Thyroid gland (tissue), 4 donors: ENCODE data around the gene TMEM170B. TPM values are rescaled to one million over a fixed set of nuclear protein-coding genes. Genes with fewer than 3 reads are reported as not detected.

Experiments
- DNase-seq, 2 donors: peaks; one replicate each; pipeline ENCODE4 v3.0.0-alpha.2; 2019
- H3K27ac ChIP-seq, 3 donors: fragments of 200-600 bp; sonication (generic); 1 replicate in 2 of 3; 2 replicates in 1 of 3; pipeline ENCODE4 v1.5.1; 2016 to 2019; ENCODE audit warnings: mild to moderate bottlenecking in 1 of 3, moderate library complexity in 1 of 3
- H3K27me3 ChIP-seq: fragments of 200-600 bp; sonication (generic); one replicate; pipeline ENCODE4 v1.5.1; 2019
- H3K36me3 ChIP-seq, 2 donors: fragments of 200-600 bp; sonication (generic); one replicate each; pipeline ENCODE4 v1.5.1; 2016 to 2019
- H3K4me1 ChIP-seq, 2 donors: fragments of 200-600 bp; sonication (generic); one replicate each; pipeline ENCODE4 v1.5.1; 2017 to 2019
- H3K4me3 ChIP-seq, 3 donors: fragments of 200-600 bp; sonication (generic); replicated peaks in 1 of 3; 1 replicate in 2 of 3; 2 replicates in 1 of 3; pipeline ENCODE4 v1.5.1; 2016; ENCODE audit warnings: mild to moderate bottlenecking in 1 of 3
- H3K9me3 ChIP-seq: fragments of 200-600 bp; sonication (generic); one replicate; pipeline ENCODE4 v1.5.1; 2017
- POLR2A ChIP-seq, 2 donors: fragments of 450-650 bp; IDR thresholded peaks; one replicate each; pipeline ENCODE4 v1.6.1; 2017; ENCODE audit warnings: antibody characterized with exemption in 2 of 2, mild to moderate bottlenecking in 2 of 2, moderate library complexity in 1 of 2
- WGBS, 2 donors: methylation state at CpG; one replicate each; pipeline ENCODE4 v1.1.5; 2017; 5-methylcytosine and 5-hydroxymethylcytosine counted together
- intact Hi-C: fragments of 100-400 bp; cut with DNase I; formaldehyde crosslinking; loops from one replicate; pipeline ENCODE4 v1.15.1; 2023
- total RNA-seq, 4 donors: library from RNA; depleted of rRNA; stranded (reverse); fragments of >200 nt; gene quantifications; one replicate each; pipeline ENCODE4 v1.2.3, GENCODE V29; 2016
- TF ChIP-seq, protein P1 (sequence below), 6 experiments: fragments of 200-600 bp in 3 of 6; fragments of 450-650 bp in 3 of 6; sonication (generic) in 3 of 6; IDR thresholded peaks; one replicate each; pipeline ENCODE4 v1.5.1; 2016 to 2019; ENCODE audit warnings: antibody characterized with exemption in 6 of 6, mild to moderate bottlenecking in 2 of 6, inconsistent platforms in 1 of 6, moderate library complexity in 1 of 6

TMEM170B gene
- total RNA-seq, 4 donors from 2014 or later = 6.6 to 12.7 (median 7.7) TPM

DNA sequence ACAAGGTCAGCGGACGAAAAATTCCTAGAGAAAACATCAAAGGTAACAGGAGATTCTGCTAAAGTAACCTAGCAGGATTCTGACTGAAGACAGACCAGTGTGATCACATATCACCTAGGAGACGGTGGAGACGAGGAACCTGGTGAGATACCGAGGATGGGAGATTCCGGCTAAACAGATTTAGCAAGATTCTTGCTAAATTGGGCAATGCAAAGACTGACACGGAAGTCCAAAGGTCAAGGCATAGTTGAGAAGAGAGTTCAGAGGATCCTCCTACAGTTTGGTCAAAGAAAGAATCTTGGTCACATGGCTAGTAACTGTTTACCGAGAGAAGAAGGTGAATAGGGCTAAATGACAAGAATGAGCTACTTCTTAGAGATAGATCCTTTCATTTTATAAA lies 61.1 kb downstream of the TMEM170B start:
- no peak overlapping the region for H3K4me3 ChIP-seq
- TF ChIP-seq POLR2A (IDR thresholded peaks at IDR 0.05) = no peak
- TF ChIP-seq, protein P1, sequence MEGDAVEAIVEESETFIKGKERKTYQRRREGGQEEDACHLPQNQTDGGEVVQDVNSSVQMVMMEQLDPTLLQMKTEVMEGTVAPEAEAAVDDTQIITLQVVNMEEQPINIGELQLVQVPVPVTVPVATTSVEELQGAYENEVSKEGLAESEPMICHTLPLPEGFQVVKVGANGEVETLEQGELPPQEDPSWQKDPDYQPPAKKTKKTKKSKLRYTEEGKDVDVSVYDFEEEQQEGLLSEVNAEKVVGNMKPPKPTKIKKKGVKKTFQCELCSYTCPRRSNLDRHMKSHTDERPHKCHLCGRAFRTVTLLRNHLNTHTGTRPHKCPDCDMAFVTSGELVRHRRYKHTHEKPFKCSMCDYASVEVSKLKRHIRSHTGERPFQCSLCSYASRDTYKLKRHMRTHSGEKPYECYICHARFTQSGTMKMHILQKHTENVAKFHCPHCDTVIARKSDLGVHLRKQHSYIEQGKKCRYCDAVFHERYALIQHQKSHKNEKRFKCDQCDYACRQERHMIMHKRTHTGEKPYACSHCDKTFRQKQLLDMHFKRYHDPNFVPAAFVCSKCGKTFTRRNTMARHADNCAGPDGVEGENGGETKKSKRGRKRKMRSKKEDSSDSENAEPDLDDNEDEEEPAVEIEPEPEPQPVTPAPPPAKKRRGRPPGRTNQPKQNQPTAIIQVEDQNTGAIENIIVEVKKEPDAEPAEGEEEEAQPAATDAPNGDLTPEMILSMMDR (IDR thresholded peaks at IDR 0.05) = no peak
- no peak for DNase-seq
- H3K36me3 ChIP-seq = no peaks in the 10 kb centered on the region
- intact Hi-C loops = no loop called here
- WGBS, 2 donors = 72 to 80% methylated on average over 8 of the region's 8 CpGs
- no peaks in the 10 kb centered on the region for H3K9me3 ChIP-seq
- no peak overlapping the region for H3K27ac ChIP-seq
- no peaks in the 10 kb centered on the region for H3K27me3 ChIP-seq
- no peaks in the 10 kb centered on the region for H3K4me1 ChIP-seq

DNA sequence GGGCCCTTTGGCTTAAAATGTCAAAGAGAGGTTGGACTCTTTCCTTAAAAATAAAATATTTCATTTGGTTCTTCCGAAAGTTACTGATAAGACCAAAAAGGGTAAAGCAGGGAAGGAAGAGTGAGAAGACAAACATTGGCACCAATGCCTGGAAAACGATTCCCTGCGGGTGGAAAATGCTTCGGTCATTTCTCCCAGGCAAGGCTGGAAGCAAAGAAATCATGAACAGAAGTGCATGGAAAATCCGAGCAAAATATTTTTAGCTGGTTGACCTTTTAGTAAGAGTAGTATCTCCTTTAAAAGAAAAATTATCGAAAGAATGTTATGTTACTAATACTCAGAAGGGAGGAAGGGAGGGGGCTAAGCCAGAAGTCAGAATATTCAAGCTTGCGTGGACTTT lies 62.7 kb downstream of the TMEM170B start:
- Histone ChIP-seq H3K27ac (no peak overlapping the region), H3K27me3 (no peaks in the 10 kb centered on the region), H3K4me1 (peaks cover 0 to 4% of the 10 kb centered on the region in 2 donors), H3K36me3 (no peaks in the 10 kb centered on the region), H3K4me3 (no peak overlapping the region), H3K9me3 (no peaks in the 10 kb centered on the region)
- WGBS, 2 donors = 69 to 77% methylated on average over 7 of the region's 7 CpGs
- intact Hi-C loops = no loop called here
- DNase-seq = no peak
- TF ChIP-seq POLR2A (IDR thresholded peaks at IDR 0.05) = no peak
- TF ChIP-seq, protein P1 (IDR thresholded peaks at IDR 0.05) = no peak

DNA sequence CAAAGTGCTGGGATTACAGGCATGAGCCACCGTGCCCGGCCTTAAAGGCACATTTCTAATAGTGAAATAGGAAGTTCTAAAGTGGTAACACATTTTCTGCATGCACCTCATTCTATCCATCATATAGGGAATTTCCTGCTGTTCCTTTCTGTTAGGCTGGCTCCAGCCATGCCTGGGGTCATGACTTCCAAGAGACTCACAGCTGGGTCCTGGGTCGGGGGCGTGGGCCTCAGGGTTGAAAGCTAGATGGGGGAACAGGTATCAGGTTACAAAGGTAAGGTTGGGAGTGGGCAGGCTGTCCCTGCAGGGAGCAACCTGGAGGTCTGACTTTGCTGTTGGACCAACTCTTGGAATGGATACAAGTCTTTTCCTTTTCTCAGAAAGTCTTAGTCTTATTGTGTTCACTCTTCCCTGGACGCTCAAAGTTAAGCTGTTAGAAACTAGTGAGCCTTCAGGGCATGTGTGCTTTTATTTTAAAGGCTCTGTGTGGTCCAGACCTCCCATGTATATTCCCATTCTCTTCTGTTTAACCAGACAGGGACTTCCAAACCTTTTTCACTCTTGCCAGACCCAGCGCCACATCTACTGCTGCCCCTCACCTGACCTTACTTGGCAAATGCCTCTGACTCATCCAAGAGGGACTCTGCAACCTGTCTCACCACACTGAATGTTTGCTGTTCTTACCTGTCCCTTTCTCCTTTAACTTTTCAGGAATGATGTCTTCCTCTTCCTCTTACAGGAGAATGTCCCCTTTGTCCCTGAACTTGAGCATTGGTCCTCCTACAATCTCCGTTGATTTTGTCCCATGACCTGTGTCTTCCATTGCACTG lies 64.4 kb downstream of the TMEM170B start:
- intact Hi-C loops = no loop called here
- no peak for TF ChIP-seq POLR2A (IDR thresholded peaks at IDR 0.05)
- TF ChIP-seq, protein P1 (IDR thresholded peaks at IDR 0.05) = no peak

DNA sequence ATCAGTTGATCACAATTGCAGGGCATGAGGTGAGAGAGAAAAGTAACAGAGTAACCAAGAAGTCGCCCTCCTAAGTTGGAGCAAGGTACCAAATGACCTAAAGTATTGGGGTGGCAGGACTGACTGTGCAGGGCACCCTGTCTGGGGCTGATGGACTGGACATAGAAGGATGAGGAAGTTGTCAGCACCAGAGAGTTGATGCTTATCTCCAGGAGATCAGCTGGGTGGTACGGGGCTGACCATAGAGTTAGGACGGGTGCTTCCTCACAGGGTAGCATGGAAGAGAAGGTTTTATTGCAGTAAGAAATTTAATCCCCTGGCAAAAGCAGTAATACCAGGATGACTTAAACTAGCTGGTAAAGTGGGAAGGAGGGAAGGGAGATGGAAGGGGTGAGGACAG lies 66.7 kb downstream of the TMEM170B start:
- intact Hi-C loops = no loop called here
- Histone ChIP-seq H3K27ac (no peak overlapping the region), H3K4me3 (no peak overlapping the region), H3K9me3 (no peaks in the 10 kb centered on the region), H3K27me3 (no peaks in the 10 kb centered on the region), H3K4me1 (peaks cover 5 to 28% of the 10 kb centered on the region in 2 donors), H3K36me3 (no peaks in the 10 kb centered on the region)
- WGBS, 2 donors = 83 to 88% methylated on average over 3 of the region's 3 CpGs
- no peak for DNase-seq
- no peak for TF ChIP-seq POLR2A (IDR thresholded peaks at IDR 0.05)
- TF ChIP-seq, protein P1 (IDR thresholded peaks at IDR 0.05) = no peak

More for the DNA sequence above, 64.4 kb downstream of the TMEM170B start:
- H3K4me1 ChIP-seq = peaks cover 5 to 19% of the 10 kb centered on the region in 2 donors
- no peak overlapping the region for H3K4me3 ChIP-seq
- H3K27ac ChIP-seq = no peak overlapping the region
- H3K36me3 ChIP-seq = no peaks in the 10 kb centered on the region
- no peak for DNase-seq
- 86 to 88% methylated on average over 7 of the region's 7 CpGs for WGBS, 2 donors
- no peaks in the 10 kb centered on the region for H3K9me3 ChIP-seq
- no peaks in the 10 kb centered on the region for H3K27me3 ChIP-seq

DNA sequence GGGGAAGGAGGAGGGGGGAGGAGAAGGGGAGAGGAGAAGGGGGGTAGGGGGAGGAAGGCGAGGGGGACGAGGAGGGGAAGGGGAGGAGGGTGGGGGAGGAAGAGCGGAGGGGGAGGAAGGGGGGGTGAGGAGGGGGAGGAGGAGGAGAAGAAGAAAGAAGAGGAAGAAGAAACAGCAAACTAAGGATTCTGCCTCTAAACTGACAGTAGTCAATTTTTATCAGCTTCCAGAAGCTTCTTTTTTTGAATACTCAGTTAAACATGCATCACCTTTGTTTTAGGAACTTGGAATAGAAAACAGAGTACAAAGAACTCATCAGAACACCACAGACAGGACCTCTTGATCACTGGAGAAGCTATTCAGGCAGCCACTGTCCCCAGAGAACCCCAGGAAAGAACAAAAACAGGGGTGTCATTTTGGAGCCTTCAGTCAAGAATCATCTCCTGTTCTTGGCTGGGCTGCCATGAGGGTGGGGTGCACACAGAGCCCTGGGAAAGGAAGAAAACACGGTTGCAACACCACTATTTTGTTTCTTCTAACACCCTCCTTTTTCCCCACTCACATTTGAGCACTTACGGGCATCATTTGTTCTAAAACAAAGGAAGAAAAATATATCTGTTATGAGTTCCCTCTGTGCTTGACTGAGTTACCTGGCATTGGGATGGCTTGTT lies 67.4 kb downstream of the TMEM170B start:
- no peak overlapping the region for H3K27ac ChIP-seq
- DNase-seq = no peak

More for the DNA sequence above, 67.4 kb downstream of the TMEM170B start:
- 68 to 71% methylated on average over 5 of the region's 5 CpGs for WGBS, 2 donors
- Histone ChIP-seq H3K36me3 (no peaks in the 10 kb centered on the region), H3K27me3 (no peaks in the 10 kb centered on the region), H3K4me1 (peaks cover 5 to 28% of the 10 kb centered on the region in 2 donors), H3K9me3 (no peaks in the 10 kb centered on the region), H3K4me3 (no peak overlapping the region)
- TF ChIP-seq POLR2A (IDR thresholded peaks at IDR 0.05) = no peak
- TF ChIP-seq, protein P1 (IDR thresholded peaks at IDR 0.05) = no peak
- intact Hi-C loops = no loop called here
